Measurements from ENCODE around the gene LPAR5.

- TF ChIP-seq CTCF (IDR thresholded peaks at IDR 0.05), result no peak
- TF ChIP-seq POLR2A (IDR thresholded peaks at IDR 0.05), result no peak
Measured at GRCh38 chr12:6620885-6621274, 14.9 kb downstream of the LPAR5 start.
